Ishikawa (cell line): ENCODE data around the gene ARRDC3.

Experiments used
- CEBPB ChIP-seq: IDR thresholded peaks from 2 replicates; pipeline ENCODE4 v1.6.1; 2012
- CREB1 ChIP-seq: IDR thresholded peaks from 2 replicates; pipeline ENCODE4 v1.6.1; 2012; ENCODE audit warnings: low read depth
- EGR1 ChIP-seq: IDR thresholded peaks from 2 replicates; pipeline ENCODE4 v1.6.1; 2012
- EP300 ChIP-seq: IDR thresholded peaks from 2 replicates; pipeline ENCODE4 v1.6.1; 2012; ENCODE audit warnings: borderline replicate concordance
- FOXM1 ChIP-seq: IDR thresholded peaks from 2 replicates; pipeline ENCODE4 v1.6.1; 2012; ENCODE audit warnings: low read depth, borderline replicate concordance
- MAX ChIP-seq: IDR thresholded peaks from 2 replicates; pipeline ENCODE4 v1.6.1; 2012
- NFIC ChIP-seq: IDR thresholded peaks from 2 replicates; pipeline ENCODE4 v1.6.1; 2012
- RAD21 ChIP-seq: IDR thresholded peaks from 2 replicates; pipeline ENCODE4 v1.6.1; 2012; ENCODE audit warnings: low read depth
- REST ChIP-seq: IDR thresholded peaks from 2 replicates; pipeline ENCODE4 v1.6.1; 2012; ENCODE audit warnings: low read depth, mild to moderate bottlenecking
- TAF1 ChIP-seq: IDR thresholded peaks from 2 replicates; pipeline ENCODE4 v1.6.1; 2012; ENCODE audit warnings: low read depth, mild to moderate bottlenecking
- TCF12 ChIP-seq: IDR thresholded peaks from 2 replicates; pipeline ENCODE4 v1.6.1; 2012; ENCODE audit warnings: low read depth
- TEAD4 ChIP-seq: IDR thresholded peaks from 2 replicates; pipeline ENCODE4 v1.6.1; 2012
- YY1 ChIP-seq: IDR thresholded peaks from 2 replicates; pipeline ENCODE4 v1.6.1; 2012; ENCODE audit warnings: low read depth
- ZBTB7A ChIP-seq: IDR thresholded peaks from 2 replicates; pipeline ENCODE4 v1.6.1; 2012; ENCODE audit warnings: low read depth
- TF ChIP-seq, protein P1 (sequence below): IDR thresholded peaks from 2 replicates; pipeline ENCODE4 v1.6.1; 2012

ARRDC3 gene

DNA sequence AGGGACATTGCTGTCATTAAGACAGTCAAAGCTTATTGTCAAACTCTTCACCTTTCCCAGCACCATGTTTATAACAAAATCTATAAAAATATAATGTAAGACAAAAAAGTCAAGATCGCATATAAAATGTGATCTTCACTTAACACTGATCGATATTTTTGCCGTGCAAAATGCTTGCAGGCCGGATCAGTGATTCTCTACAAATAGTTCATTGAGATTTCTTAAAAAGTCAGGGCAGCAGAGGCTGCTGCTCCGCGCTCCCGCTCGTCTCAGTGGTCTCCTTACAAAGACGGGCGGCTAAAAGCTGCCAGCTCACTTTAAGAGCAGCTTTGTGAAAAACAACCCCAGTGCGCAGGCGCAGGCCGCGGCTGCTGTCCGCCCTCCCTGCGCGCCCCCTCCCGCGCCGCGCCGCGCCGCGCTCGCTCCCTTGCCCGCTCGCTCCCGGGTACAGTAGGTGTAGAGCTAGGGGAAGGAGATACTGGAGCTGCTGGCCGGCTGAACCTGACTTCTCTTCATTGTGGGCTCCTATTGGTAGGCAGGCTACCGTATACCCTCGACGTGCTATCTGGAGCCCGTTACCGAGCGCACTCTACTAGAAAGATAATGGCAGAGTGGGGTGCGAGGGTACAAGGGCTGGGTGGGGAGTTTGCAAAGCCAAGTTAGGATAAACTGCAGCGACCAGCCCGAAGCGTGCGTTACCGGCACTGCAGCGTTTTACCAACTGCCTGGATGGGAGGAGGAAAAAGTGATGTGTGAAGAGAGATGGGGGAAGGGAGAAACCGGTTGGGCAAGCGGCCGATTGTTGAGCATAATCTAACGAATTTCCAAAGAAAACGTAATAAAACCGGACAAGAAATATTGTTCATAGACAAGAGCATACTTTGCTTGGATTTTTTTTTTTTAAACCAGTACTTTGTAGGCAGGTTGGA, at the start of gene ARRDC3:
Gene ARRDC3, minus strand, starts transcription at position 291 of the 929 bp plus-strand sequence. Its CDS starts 225 bp downstream, at position 66.
- TF ChIP-seq EGR1 (no peak), EP300 (peak; percentile 49; the same call in 1 of the 2 replicates), NFIC (no peak; the same call in none of the 2 replicates), RAD21 (0 out of 2 replicates have a peak, but pooled peaks have one; percentile 18), TAF1 (peak; percentile 89), CEBPB (peak; percentile 26; the same call in 1 of the 2 replicates), YY1 (no peak), FOXM1 (no peak; the same call in 1 of the 2 replicates), CREB1 (no peak), MAX (peak; percentile 59), TCF12 (peak; percentile 54), TEAD4 (peak; percentile 3; the same call in 1 of the 2 replicates)

GRCh38 chr5:91430949-91431348, 47.8 kb upstream of the ARRDC3 start:
- TF ChIP-seq TEAD4 = no peak
- TF ChIP-seq, protein P1, sequence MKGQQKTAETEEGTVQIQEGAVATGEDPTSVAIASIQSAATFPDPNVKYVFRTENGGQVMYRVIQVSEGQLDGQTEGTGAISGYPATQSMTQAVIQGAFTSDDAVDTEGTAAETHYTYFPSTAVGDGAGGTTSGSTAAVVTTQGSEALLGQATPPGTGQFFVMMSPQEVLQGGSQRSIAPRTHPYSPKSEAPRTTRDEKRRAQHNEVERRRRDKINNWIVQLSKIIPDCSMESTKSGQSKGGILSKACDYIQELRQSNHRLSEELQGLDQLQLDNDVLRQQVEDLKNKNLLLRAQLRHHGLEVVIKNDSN = no peak
- no peak for TF ChIP-seq CEBPB
- TF ChIP-seq FOXM1 = no peak
- TF ChIP-seq ZBTB7A = no peak
- TF ChIP-seq MAX = no peak
- TF ChIP-seq TCF12 = no peak

DNA sequence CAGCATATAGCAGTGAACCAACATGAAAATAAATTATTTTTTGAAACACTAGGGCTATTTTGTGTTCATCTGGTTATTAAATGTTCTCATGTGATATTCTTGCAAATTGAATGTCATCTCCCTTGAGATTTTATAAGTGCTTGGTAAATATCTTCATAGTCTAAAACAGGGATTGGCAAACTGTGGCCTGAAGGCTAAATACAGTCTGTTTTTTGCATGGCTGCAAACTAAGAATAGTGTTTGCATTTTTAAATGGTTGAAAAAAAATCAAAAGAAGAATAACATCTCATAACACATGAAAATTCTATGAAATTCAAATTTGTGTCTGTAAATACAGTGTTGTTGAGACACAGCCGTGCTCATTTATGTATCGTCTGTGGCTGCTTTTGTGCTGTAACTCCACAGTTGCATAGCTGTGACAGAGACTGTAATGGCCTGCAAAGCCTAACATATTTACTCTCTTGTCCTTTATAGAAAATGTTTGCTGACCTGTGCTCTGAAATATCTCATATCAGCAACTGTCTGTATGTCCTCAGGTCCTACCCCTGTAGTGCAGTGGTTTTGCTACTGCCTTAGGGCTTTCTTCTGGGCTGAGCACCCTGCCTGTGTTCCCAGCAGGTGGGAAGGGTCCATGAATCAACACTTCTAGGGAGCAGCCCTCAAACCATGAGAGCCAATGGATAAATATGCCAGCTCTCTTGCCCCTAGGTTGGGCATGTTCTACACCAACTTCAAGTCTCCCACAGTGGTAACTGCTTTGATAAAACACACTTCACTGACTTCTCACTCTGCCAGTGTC, 41.7 kb upstream of the ARRDC3 start:
- no peak for TF ChIP-seq TEAD4
- no peak for TF ChIP-seq TCF12
- TF ChIP-seq REST = no peak
- no peak for TF ChIP-seq MAX
- TF ChIP-seq NFIC = no peak
- TF ChIP-seq EGR1 = no peak
- TF ChIP-seq EP300 = no peak
- TF ChIP-seq CEBPB = no peak
- TF ChIP-seq CREB1 = no peak
- TF ChIP-seq ZBTB7A = no peak

- 0 out of 2 replicates have a peak, but pooled peaks have one; percentile 18 for TF ChIP-seq CEBPB
- TF ChIP-seq CREB1 = no peak
Measured at GRCh38 chr5:91423871-91424270, 40.8 kb upstream of the ARRDC3 start.

GRCh38 chr5:91420879-91421278, 37.8 kb upstream of the ARRDC3 start:
- no peak for TF ChIP-seq EP300
- TF ChIP-seq TCF12 = no peak
- TF ChIP-seq RAD21 = no peak
- TF ChIP-seq MAX = no peak
- no peak for TF ChIP-seq FOXM1
- TF ChIP-seq EGR1 = no peak
- TF ChIP-seq TAF1 = no peak
- TF ChIP-seq, protein P1 = no peak
- no peak for TF ChIP-seq TEAD4
- no peak for TF ChIP-seq NFIC
- no peak for TF ChIP-seq CREB1

DNA sequence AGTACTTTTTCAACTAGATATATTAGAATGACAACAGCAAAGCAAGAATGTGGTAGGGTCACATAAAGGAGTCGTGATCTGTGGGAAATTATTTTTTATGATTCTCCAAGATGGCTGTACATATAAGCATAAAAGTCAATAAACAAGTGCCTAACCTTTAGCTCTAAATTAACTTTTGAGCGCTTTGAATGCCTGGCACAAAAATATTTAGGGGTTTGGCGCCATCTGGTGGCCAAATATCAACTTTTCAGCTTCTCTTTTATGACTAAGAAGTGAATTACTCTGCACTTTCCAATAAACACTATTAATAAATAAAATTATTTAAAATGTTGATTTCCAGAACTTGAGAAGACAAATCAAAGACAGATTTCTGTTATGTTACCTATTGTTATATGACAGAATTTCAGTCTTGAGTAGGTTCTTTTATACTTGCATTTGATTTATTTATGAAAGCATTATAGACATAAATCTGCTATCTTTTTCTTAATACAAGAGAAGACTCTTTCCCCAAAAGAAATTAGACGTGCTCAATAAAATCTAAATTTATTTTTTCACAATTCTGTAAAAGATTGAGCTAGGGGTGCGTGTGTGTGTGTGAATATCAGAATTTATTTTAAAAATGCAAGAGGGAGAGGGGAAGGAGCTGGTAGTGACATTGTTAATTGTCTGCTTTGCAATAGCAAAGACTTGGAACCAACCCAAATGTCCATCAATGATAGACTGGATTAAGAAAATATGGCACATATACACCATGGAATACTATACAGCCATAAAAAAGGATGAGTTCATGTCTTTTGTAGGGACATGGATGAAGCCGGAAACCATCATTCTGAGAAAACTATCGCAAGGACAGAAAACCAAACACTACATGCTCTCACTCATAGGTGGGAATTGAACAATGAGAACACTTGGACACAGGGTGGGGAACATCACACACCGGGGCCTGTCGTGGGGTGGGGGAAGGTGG, 36.7 kb upstream of the ARRDC3 start:
- TF ChIP-seq RAD21 = peak; percentile 77
- TF ChIP-seq CEBPB = no peak
